ENCODE measurements around the gene CERS2. TPM values are rescaled to one million over a fixed set of nuclear protein-coding genes. Genes with fewer than 3 reads are reported as not detected.

The CERS2 gene
- 100 to 1,000 TPM in 3 of 4 donors, 10 to 100 TPM in 1; 74.9 to 191 (median 147) TPM for total RNA-seq

GRCh38 chr1:150974580-150975478 lies at the start of gene CERS2:
Gene CERS2, minus strand, starts transcription at chr1:150974835. Its CDS starts 5,745 bp downstream, at chr1:150969090.
- peak within 1 kb of the TSS; percentile 71 to 94 for H3K4me3 ChIP-seq
- peak; percentile 80 to 84 for DNase-seq
- intact Hi-C loops (cut with DNase I; ENCODE audit: low total_unique reads), result no loop called here
- peak within 1 kb of the TSS; percentile 97 for H3K27ac ChIP-seq
- peaks cover 8 to 33% of the 10 kb centered on the region in 2 donors for H3K4me1 ChIP-seq
- TF ChIP-seq CTCF (IDR thresholded peaks at IDR 0.05) (no peak), POLR2A (IDR thresholded peaks at IDR 0.05) (peak in 1 of 2 donors; percentile 64)
- H3K9me3 ChIP-seq, result no peaks in the 10 kb centered on the region
- H3K27me3 ChIP-seq, result no peaks in the 10 kb centered on the region
- no peaks in the 10 kb centered on the region for H3K36me3 ChIP-seq

- Histone ChIP-seq H3K4me3 (no peak overlapping the region), H3K27ac (no peak overlapping the region), H3K36me3 (no peaks in the 10 kb centered on the region), H3K4me1 (no peaks in the 10 kb centered on the region), H3K9me3 (no peaks in the 10 kb centered on the region), H3K27me3 (no peaks in the 10 kb centered on the region)
- TF ChIP-seq POLR2A (IDR thresholded peaks at IDR 0.05), result no peak
- TF ChIP-seq CTCF (IDR thresholded peaks at IDR 0.05), result no peak
- no peak for DNase-seq
- intact Hi-C loops (cut with DNase I; ENCODE audit: low total_unique reads), result no loop called here
Observed at GRCh38 chr1:151013518-151013917, 38.9 kb upstream of the CERS2 start.

GRCh38 chr1:151012684-151013471 lies 38.2 kb upstream of the CERS2 start:
- no peaks in the 10 kb centered on the region for H3K36me3 ChIP-seq
- no peak for TF ChIP-seq CTCF (IDR thresholded peaks at IDR 0.05)
- no peak for TF ChIP-seq POLR2A (IDR thresholded peaks at IDR 0.05)
- H3K9me3 ChIP-seq, result no peaks in the 10 kb centered on the region
- no peaks in the 10 kb centered on the region for H3K4me1 ChIP-seq
- DNase-seq, result no peak
- H3K27me3 ChIP-seq, result no peaks in the 10 kb centered on the region
- intact Hi-C loops (cut with DNase I; ENCODE audit: low total_unique reads), result no loop called here
- no peak overlapping the region for H3K27ac ChIP-seq
- H3K4me3 ChIP-seq, result no peak overlapping the region

- Histone ChIP-seq H3K9me3 (no peaks in the 10 kb centered on the region), H3K27ac (no peak overlapping the region), H3K36me3 (no peaks in the 10 kb centered on the region), H3K27me3 (no peaks in the 10 kb centered on the region), H3K4me3 (no peak overlapping the region), H3K4me1 (no peaks in the 10 kb centered on the region)
- no peak for DNase-seq
- no peak for TF ChIP-seq POLR2A (IDR thresholded peaks at IDR 0.05)
- no peak for TF ChIP-seq CTCF (IDR thresholded peaks at IDR 0.05)
- intact Hi-C loops (cut with DNase I; ENCODE audit: low total_unique reads), result no loop called here
Observed at GRCh38 chr1:151011154-151011850, 36.7 kb upstream of the CERS2 start.

Data from uterus (tissue), 4 donors.